GM10248 (cell line): ENCODE measurements around the gene CHTF8.

Experiments
- CTCF ChIA-PET: fragments of 300-600 bp; sonication (Branson Sonifier 250); formaldehyde crosslinking; extraction: SDS; loops from one replicate; lab custom pipeline; 2021; ENCODE audit warnings: antibody characterized with exemption; lab: Yijun Ruan, JAX
- POLR2A ChIA-PET: fragments of 350-650 bp; sonication (Branson Sonifier 250); formaldehyde crosslinking; extraction: SDS; loops from one replicate; lab custom pipeline; 2020; ENCODE audit warnings: antibody characterized with exemption; lab: Yijun Ruan, JAX
- DNase-seq: peaks from one replicate; pipeline ENCODE4 v3.0.0; 2012; ENCODE audit errors: extremely low spot score
- TF ChIP-seq, protein P1 (sequence below): IDR thresholded peaks from 2 replicates; pipeline ENCODE4 v1.5.1; 2012; ENCODE audit warnings: mild to moderate bottlenecking, low read depth; ENCODE audit errors: extremely low read depth, missing control alignments, control extremely low read depth

CHTF8 gene

DNA sequence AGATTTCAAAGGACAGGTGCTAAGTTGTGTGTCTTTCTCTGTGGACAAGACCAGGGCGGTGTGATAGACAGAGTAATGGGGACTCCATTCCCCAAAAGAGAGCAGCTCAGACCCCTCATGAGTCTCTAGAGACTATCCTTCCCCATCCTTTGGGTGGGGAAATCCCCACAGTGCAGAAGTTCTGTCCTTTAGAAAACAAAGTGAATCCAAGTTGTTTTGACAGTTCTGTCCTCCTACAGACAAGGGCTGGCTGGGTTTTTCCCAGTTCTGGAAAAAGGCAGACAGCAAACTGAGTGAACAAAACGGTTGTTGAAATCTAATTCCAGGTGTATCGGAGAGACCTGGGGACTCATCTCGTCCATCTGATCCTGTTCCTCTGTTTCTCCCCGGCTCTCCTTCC, 37.9 kb downstream of the CHTF8 start:
- TF ChIP-seq, protein P1, sequence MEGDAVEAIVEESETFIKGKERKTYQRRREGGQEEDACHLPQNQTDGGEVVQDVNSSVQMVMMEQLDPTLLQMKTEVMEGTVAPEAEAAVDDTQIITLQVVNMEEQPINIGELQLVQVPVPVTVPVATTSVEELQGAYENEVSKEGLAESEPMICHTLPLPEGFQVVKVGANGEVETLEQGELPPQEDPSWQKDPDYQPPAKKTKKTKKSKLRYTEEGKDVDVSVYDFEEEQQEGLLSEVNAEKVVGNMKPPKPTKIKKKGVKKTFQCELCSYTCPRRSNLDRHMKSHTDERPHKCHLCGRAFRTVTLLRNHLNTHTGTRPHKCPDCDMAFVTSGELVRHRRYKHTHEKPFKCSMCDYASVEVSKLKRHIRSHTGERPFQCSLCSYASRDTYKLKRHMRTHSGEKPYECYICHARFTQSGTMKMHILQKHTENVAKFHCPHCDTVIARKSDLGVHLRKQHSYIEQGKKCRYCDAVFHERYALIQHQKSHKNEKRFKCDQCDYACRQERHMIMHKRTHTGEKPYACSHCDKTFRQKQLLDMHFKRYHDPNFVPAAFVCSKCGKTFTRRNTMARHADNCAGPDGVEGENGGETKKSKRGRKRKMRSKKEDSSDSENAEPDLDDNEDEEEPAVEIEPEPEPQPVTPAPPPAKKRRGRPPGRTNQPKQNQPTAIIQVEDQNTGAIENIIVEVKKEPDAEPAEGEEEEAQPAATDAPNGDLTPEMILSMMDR = no peak
- no peak for DNase-seq
- POLR2A ChIA-PET = no interaction called here
- CTCF ChIA-PET = interaction anchor here (1.0 to 2.0 kb wide), 5 partner anchors 10 to 565 kb away, joined by 3 to 6 read pairs (median 4); partner anchors contain the start of gene HAS3

DNA sequence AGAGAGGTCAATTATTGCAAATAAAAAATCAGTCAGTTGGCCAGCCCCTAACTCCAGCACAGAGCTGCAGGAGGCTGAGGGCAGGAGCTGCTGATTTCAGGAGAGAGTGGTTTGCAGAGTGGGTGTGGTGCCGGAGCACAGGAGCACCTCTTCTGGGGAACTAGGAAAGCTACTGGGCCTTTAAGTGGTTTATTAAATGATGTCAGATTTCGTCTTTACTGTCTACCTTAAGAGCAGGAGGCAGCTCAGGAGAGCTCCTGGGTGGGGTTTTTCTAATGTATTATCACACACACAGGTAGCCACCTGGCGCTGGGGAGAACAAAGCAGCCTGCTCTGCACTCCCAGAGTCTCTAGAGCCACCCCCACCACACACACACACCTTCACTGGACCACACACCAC, 38.4 kb downstream of the CHTF8 start:
- POLR2A ChIA-PET = no interaction called here
- CTCF ChIA-PET = interaction anchor here (1.0 to 2.0 kb wide), 4 partner anchors 10 to 20 kb away, joined by 4 to 6 read pairs (median 5); partner anchors contain the start of gene HAS3
- no peak for DNase-seq
- TF ChIP-seq, protein P1 = no peak

- ChIA-PET POLR2A (interaction anchor here (0.5 kb wide), 1 partner anchor 195 kb away, joined by 12 read pairs; no protein-coding TSS in a partner anchor), CTCF (interaction anchor here (0.9 to 2.6 kb wide), 5 partner anchors 19 to 560 kb away, joined by 3 to 16 read pairs (median 6); no protein-coding TSS in a partner anchor)
- no peak for DNase-seq
- TF ChIP-seq, protein P1 = no peak
These were observed 43.1 kb downstream of the CHTF8 start for GRCh38 chr16:69089091-69089910.

- ChIA-PET POLR2A (no interaction called here), CTCF (interaction anchor here (0.9 to 2.6 kb wide), 5 partner anchors 19 to 560 kb away, joined by 3 to 16 read pairs (median 6); no protein-coding TSS in a partner anchor)
- TF ChIP-seq, protein P1 = no peak
- no peak for DNase-seq
These were observed 43.7 kb downstream of the CHTF8 start for GRCh38 chr16:69088684-69089083.

- POLR2A ChIA-PET = no interaction called here
- no peak for DNase-seq
- TF ChIP-seq, protein P1 = no peak
- CTCF ChIA-PET = no interaction called here
These were observed 45.2 kb downstream of the CHTF8 start for GRCh38 chr16:69087161-69087581.

DNA sequence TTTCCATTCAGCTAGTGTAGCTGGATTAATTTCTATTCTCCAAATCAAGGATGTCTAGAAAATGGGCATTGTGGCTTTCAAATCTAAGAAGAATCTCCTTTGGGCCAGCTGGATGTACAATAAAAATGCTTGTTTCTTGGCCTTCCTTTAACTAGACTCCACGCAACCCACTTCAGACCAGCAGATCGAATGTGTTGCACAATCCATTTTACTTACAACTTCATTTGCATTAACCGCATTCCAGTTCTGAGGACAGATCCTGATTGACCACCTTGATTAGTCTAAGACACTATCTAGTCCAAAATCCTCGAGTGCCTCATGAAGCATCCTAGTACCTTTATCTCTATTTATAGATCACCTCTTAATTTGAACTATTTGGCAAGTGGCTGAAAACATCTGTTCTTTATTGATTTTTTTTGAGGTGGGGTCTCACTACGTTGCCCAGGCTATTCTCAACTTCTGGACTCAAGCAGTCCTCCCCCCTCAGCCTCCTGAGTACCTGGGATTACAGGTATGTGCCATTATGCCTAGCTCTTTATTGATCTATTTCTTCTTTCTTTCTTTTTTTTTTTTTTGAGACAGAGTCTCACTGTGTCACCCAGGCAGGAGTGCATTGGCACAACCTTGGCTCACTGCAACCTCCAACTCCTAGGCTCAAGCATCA, 47.2 kb downstream of the CHTF8 start:
- CTCF ChIA-PET = interaction anchor here (1.6 to 2.0 kb wide), 2 partner anchors 9 to 13 kb away, joined by 6 to 7 read pairs; no protein-coding TSS in a partner anchor
- TF ChIP-seq, protein P1 = no peak
- POLR2A ChIA-PET = no interaction called here
- no peak for DNase-seq
